ENCODE measurements around the gene KIF6.

KIF6 gene

GRCh38 chr6:39585641-39586040 is 139.6 kb downstream of the KIF6 start:
- no peak for DNase-seq

GRCh38 chr6:39577446-39578165 is 147.6 kb downstream of the KIF6 start:
- DNase-seq = no peak

GRCh38 chr6:39576556-39577303 is 148.5 kb downstream of the KIF6 start:
- DNase-seq = no peak

- DNase-seq = no peak
Measured at GRCh38 chr6:39574991-39575390, 150.2 kb downstream of the KIF6 start.

- no peak for DNase-seq
Measured at GRCh38 chr6:39573541-39573940, 151.7 kb downstream of the KIF6 start.

- DNase-seq = no peak
Measured at GRCh38 chr6:39572661-39573340, 152.4 kb downstream of the KIF6 start.

GRCh38 chr6:39568896-39569295 is 156.3 kb downstream of the KIF6 start:
- DNase-seq = no peak

- no peak for DNase-seq
Measured at GRCh38 chr6:39567091-39567490, 158.1 kb downstream of the KIF6 start.

- no peak for DNase-seq
Measured at GRCh38 chr6:39566456-39566855, 158.8 kb downstream of the KIF6 start.

- no peak for DNase-seq
Measured at GRCh38 chr6:39565956-39566355, 159.3 kb downstream of the KIF6 start.

GRCh38 chr6:39563566-39564311 is 161.5 kb downstream of the KIF6 start:
- DNase-seq = no peak

GRCh38 chr6:39561536-39562266 is 163.5 kb downstream of the KIF6 start:
- DNase-seq = no peak

GRCh38 chr6:39560915-39561314 is 164.3 kb downstream of the KIF6 start:
- DNase-seq = no peak

- no peak for DNase-seq
Measured at GRCh38 chr6:39558591-39559190, 166.5 kb downstream of the KIF6 start.

- no peak for DNase-seq
Measured at GRCh38 chr6:39558079-39558478, 167.1 kb downstream of the KIF6 start.

- DNase-seq = no peak
Measured at GRCh38 chr6:39555136-39555535, 170.1 kb downstream of the KIF6 start.

GRCh38 chr6:39553860-39554802 is 171.1 kb downstream of the KIF6 start:
- peak; percentile 51 for DNase-seq

- no peak for DNase-seq
Measured at GRCh38 chr6:39553029-39553428, 172.2 kb downstream of the KIF6 start.

- DNase-seq = no peak
Measured at GRCh38 chr6:39550191-39550590, 175.0 kb downstream of the KIF6 start.

GRCh38 chr6:39546731-39547130 is 178.5 kb downstream of the KIF6 start:
- no peak for DNase-seq

- DNase-seq = no peak
Measured at GRCh38 chr6:39543950-39544349, 181.3 kb downstream of the KIF6 start.

Data from DMS79 (cell line).